HG03521 (cell line): ENCODE measurements around the gene TBC1D14.
"Not testable (repeated sequence)": the region's sequence is repeated elsewhere in the genome, so short reads cannot be mapped to it uniquely, and the experiment has no call there.

ENCODE experiments used
- ATAC-seq: cut with Tn5 transposase; IDR thresholded peaks from one replicate; pipeline ENCODE4 v1.9.1; 2021; ENCODE audit warnings: mild to moderate bottlenecking, moderate library complexity; ENCODE audit not compliant: unreplicated experiment

The TBC1D14 gene

DNA sequence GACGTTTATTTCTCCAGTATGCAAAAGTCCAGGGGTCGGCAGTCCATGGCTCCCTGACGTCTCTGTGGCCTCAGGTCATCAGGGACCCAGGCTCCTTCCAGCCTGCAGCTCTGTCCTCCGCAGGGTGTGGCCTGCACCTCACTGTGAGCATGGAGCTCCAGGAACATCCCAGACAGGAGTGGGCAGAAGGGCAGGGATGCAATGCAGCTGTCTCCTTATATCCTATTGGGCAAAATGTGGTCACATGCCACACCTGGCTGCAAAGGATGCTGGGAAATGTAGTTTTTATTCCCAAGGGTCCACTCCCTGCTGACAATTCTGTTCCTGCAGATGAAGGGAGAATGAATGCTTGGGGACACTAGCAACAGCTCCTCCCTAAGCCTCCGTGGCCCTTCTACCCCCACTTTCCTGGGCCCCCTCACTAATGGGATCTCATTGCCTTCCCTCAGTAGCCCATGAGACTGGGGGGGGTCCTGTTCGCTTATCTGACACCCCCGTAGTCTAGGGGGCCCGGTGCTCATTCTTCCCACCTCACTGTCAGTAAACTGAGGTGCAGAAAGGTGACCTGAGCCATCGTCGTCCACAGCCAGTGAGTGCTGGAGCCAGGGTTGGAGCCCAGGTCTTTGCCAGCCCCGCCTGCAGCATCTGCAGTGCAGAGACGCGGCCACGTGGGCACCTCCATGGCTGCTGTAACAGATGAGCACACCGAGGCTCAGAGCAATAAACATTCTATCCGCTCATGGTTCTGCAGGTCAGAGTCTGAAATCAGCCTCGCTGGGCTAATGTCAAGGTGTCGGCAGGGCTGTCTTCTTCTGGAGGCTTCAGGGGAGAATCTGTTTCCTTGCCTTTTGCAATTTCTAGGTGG is 164.1 kb downstream of the TBC1D14 start:
- no peak for ATAC-seq

GRCh38 chr4:7074426-7074825 is 164.8 kb downstream of the TBC1D14 start:
- no peak for ATAC-seq

GRCh38 chr4:7075962-7076695 is 166.5 kb downstream of the TBC1D14 start:
- ATAC-seq = no peak

DNA sequence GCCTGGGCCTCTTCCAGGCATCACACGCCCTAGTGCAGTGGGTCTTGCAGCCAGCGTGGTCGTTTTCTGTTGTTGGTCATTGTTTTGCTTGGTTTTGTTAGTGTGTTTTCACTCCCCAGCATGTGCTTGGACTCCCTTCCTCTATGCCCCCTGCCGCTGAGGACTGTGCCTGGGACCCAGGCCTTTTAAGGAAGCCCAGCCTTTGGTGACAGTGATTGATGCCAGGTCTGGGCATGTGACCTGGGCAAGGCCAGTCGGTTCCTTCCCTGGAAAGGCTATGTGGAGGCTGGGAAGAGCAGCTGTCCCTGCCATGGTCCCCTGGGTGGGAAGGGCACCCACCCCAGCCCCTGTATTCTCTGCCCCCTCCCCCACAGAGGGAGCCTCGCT is 167.1 kb downstream of the TBC1D14 start:
- no peak for ATAC-seq

- no peak for ATAC-seq
These were observed 167.7 kb downstream of the TBC1D14 start for GRCh38 chr4:7077371-7077770.

DNA sequence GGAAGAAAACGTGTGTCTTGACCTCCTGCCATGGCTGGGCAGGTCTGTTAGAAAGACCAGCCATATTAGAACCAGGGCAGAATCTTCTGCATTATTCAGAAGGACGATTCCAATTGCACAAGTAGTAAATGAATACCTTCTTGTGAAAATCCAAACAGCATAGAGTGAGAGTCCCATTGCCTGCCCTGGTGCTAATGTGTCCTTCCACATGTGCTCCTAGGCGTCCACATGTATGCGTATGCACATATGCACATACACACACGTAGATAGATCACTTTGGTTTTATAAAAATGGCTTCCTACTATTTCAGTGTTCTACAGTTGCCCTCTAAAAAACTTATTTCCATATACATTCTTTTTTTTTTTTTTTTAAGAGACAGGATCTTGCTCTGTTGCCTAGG is 168.4 kb downstream of the TBC1D14 start:
- no peak for ATAC-seq

DNA sequence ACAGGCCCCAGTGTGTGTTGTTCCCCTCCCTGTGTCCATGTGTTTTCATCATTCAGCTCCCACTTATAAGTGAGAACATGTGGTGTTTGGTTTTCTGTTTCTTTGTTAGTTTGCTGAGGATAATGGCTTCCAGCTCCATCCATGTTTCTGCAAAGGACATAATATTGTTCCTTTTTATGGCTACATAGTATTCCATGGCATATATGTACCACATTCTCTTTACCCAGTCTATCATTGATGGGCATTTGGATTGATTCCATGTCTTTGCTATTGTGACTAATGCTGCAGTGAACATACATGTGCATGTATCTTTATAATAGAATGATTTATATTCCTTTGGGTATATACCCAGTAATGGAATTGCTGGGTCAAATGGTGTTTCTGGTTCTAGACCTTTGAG is 169.9 kb downstream of the TBC1D14 start:
- not testable (repeated sequence) for ATAC-seq

GRCh38 chr4:7079909-7080308 is 170.3 kb downstream of the TBC1D14 start:
- not testable (repeated sequence) for ATAC-seq
